Right lobe of liver (tissue), 4 donors: ENCODE results near the gene LRSAM1.

Source experiments
- CTCF ChIP-seq, 4 donors: fragments of 200-600 bp in 3 of 4; fragments of 450-650 bp in 1 of 4; IDR thresholded peaks; one replicate each; pipeline versions ENCODE4 v1.5.1 to v1.8.0; 2016 to 2022; ENCODE audit warnings: antibody characterized with exemption in 4 of 4, mild to moderate bottlenecking in 2 of 4
- POLR2A ChIP-seq: fragments of 450-650 bp; IDR thresholded peaks from one replicate; pipeline ENCODE4 v1.6.1; 2017; ENCODE audit warnings: antibody characterized with exemption, mild to moderate bottlenecking
- donor health status: DM: no; HTN: no; CAD: no.
- donor health status: DM: no; HTN: no; CAD: no.
- donor health status: DM: no; HTN: yes; CAD: no.

DNA sequence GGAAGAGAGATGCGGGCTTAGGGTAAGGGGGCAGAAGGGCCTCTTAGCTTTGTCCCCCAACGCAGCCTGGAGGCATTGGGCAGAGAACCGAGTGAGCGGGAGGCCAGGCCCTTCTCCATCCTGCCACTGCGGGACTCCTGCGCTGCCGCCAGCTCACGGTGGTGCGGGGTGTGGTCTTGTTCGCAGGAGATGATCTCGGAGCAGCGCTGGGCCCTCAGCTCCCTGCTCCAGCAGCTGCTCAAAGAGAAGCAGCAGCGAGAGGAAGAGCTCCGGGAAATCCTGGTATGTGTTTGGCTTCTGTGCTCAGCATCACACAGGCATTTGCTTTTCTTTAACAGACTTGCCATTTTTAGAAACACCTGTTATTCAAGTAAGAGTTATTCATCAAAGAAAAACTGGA, 41.3 kb downstream of the LRSAM1 start:
- TF ChIP-seq CTCF (IDR thresholded peaks at IDR 0.05) (no peak), POLR2A (no peak)
